Epithelial cell of esophagus (primary cell): ENCODE results near the gene CDCP1.

Experiments used
- DNase-seq: peaks from one replicate; pipeline ENCODE4 v3.0.0; 2010; ENCODE audit warnings: low read depth
- H3K4me3 ChIP-seq: 2 replicates; pipeline ENCODE4 v1.5.1; 2011; ENCODE audit warnings: mild to moderate bottlenecking, low read length, control low read depth
- TF ChIP-seq, protein P1 (sequence below): IDR thresholded peaks from 2 replicates; pipeline ENCODE4 v1.5.1; 2011; ENCODE audit warnings: low read depth, mild to moderate bottlenecking, low read length, control low read depth, inconsistent platforms; ENCODE audit not compliant: insufficient read depth; ENCODE audit errors: missing control alignments

Gene CDCP1

DNA sequence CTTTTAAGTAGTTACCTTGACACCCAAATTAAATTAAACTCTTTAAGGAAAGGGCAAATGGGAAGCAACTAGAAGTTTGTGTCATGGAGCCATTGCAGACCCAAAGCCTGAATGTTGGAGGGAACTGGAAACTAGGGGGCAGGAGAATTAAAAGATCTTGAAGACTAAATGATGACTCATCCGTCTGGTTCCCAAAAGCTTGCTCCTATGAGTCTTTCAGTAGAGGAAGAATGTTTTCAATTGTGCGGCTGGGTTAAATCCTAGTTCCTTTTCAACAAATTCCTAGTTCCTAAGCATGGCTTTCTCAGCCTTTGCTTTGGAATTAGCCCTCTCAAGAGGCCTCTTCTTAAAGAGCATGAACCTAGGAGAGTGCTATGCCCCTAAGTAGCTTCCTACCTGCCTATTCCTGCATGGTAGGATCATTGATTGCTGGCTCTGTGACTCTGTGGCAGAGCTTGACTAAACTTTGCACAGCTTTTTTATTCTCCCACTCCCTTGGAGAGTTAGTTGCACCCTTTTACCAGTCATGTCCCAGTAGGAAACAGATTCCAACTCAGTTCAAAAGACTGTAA, 102.4 kb downstream of the CDCP1 start:
- H3K4me3 ChIP-seq, result no peak overlapping the region
- TF ChIP-seq, protein P1, sequence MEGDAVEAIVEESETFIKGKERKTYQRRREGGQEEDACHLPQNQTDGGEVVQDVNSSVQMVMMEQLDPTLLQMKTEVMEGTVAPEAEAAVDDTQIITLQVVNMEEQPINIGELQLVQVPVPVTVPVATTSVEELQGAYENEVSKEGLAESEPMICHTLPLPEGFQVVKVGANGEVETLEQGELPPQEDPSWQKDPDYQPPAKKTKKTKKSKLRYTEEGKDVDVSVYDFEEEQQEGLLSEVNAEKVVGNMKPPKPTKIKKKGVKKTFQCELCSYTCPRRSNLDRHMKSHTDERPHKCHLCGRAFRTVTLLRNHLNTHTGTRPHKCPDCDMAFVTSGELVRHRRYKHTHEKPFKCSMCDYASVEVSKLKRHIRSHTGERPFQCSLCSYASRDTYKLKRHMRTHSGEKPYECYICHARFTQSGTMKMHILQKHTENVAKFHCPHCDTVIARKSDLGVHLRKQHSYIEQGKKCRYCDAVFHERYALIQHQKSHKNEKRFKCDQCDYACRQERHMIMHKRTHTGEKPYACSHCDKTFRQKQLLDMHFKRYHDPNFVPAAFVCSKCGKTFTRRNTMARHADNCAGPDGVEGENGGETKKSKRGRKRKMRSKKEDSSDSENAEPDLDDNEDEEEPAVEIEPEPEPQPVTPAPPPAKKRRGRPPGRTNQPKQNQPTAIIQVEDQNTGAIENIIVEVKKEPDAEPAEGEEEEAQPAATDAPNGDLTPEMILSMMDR, result peak; percentile 13
- DNase-seq, result peak; percentile 75

DNA sequence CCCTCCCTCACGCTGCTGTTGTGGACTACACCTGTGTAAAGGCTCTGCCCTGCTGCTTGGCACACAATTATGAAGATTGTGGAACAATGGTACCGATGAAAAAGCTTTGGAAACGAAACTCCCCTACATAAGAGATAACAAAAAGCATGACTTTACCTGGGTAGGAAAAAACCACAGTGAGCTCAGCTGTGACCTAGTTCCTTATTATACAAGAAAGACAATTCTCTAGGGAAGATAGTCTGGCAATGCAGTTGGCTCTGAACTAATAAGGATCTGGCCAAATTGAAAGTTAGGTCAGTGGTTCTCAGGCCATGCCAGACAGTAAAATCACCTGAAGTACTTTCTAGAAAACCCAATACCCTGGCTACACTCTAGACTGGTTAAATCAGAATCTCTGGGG, 104.0 kb downstream of the CDCP1 start:
- DNase-seq, result no peak
- TF ChIP-seq, protein P1, result no peak
- no peak overlapping the region for H3K4me3 ChIP-seq

DNA sequence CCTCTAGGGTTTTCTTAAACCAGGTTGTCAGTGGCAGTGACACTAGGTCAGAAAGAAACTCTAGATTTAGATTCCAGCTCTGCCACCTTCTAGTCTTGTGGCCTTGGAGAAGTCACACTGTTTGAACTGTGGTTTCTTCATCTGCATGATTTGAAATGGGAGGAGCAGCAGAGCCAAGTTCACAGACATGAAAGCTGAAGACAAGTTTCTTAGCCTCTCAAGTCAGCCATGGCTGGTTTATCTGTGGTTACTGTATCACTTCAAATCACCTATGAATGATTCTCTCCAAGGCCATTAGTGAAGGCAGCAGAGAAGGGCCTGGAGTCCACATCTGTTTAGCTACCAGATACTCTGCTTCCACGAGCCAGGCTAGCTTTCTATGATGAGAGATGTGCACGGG, 104.5 kb downstream of the CDCP1 start:
- no peak overlapping the region for H3K4me3 ChIP-seq
- TF ChIP-seq, protein P1, result no peak
- DNase-seq, result no peak

DNA sequence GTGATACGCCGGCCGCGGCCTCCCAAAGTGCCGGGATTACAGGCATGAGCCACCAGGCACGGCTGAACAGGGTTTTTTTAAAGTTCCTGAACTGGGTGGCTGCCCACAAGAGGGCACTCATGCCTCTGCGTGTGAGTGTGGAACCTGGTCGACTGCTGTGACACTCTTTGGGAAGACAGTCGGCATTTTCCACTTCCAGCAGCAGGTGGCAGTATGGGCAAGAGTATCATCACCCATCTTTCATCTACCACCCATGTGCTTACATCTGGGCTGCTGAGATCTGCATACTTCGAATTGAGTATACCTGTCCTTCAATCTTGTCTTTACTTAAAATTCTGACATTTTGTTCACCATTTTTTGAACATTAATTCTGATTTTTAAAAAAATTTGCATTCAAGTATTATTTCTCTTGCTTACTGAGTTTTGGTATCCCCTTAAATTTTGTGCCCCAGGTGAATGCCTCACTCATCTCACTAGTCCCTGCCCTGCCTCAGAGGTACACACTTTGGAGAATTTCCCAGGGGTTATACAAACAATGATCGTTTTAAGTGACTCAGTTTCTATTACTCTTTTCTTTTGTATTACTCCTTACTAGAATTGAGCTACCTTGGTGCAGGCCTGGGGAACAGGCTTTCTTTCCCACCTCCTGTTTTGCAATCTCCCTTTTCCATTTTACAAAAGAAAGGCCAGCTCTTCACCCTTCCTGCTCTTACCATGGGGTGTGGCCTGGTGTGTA, 108.3 kb downstream of the CDCP1 start:
- H3K4me3 ChIP-seq, result no peak overlapping the region
- peak; percentile 96 for DNase-seq
- TF ChIP-seq, protein P1, result peak; percentile 95

DNA sequence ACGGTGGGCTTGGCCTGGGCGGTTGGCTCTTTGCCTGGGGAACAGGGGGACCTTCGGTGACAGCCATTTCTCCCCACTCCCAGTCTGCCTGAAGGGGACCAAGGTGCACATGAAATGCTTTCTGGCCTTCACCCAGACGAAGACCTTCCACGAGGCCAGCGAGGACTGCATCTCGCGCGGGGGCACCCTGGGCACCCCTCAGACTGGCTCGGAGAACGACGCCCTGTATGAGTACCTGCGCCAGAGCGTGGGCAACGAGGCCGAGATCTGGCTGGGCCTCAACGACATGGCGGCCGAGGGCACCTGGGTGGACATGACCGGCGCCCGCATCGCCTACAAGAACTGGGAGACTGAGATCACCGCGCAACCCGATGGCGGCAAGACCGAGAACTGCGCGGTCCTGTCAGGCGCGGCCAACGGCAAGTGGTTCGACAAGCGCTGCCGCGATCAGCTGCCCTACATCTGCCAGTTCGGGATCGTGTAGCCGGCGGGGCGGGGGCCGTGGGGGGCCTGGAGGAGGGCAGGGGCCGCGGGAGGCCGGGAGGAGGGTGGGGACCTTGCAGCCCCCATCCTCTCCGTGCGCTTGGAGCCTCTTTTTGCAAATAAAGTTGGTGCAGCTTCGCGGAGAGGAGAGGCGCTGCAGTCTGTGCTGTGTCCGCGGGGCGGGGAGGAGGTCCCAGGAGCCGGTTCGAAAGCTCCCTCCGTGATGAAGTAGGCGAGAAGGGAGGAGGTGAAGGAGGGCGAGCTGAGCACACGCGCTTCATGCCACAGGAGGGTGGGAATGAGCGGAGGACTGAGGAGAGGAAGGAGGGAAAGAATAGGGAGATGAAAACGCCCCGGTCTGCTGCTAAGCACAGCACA, 110.5 kb downstream of the CDCP1 start:
- peak; percentile 39 for DNase-seq
- H3K4me3 ChIP-seq, result peak overlapping the region; percentile 34
- TF ChIP-seq, protein P1, result peak; percentile 2

DNA sequence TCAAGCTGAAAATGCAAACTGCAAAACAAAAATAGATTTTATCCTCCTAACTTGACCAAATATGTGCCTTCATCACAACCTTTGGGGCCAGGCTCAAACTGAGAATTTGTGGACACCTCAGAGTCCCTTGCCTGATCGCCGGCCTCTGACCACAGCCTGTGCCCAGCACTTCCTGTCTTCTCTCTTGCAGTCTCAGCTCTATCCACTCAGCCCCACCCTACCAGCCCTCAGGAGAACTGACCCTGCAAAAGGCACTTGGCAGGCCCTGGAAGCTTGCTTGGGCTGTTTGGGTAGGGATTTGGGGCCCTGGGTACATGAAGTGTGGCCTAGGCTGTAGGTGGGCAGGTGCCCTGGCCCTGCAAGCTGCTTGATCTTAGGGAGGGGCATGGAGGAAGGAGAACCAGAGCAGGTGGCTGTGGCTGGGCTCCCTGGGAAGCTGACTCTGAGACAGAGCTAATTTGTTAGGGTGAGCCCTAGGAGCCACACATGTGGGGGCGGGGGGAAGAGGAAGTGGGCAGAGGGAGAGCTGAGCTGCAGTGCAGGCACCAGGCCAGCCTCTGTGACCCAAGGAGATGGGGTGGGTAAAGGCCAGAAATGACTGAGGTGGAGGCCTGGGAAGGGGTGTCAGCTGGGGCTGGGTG, 111.4 kb downstream of the CDCP1 start:
- TF ChIP-seq, protein P1, result no peak
- no peak for DNase-seq
- no peak overlapping the region for H3K4me3 ChIP-seq
